Neuronal stem cell (in vitro differentiated cells): ENCODE data around the gene PRKAG3.

Experiments used
- DNase-seq: peaks from one replicate; pipeline ENCODE4 v3.0.0-alpha.2; 2013; ENCODE audit warnings: low spot score
- H2AFZ ChIP-seq: one replicate; pipeline ENCODE4 v1.6.1; 2013; ENCODE audit warnings: mild to moderate bottlenecking, low read length, inconsistent platforms
- H2AK5ac ChIP-seq: 2 replicates; pipeline ENCODE4 v1.6.1; 2013; ENCODE audit warnings: low read depth, mild to moderate bottlenecking, inconsistent platforms, low read length, moderate library complexity, mixed read lengths
- H2BK120ac ChIP-seq: 2 replicates; pipeline ENCODE4 v1.6.1; 2013; ENCODE audit warnings: low read depth, mild to moderate bottlenecking, inconsistent platforms, low read length, moderate library complexity, mixed read lengths
- H2BK12ac ChIP-seq: one replicate; pipeline ENCODE4 v1.6.1; 2013; ENCODE audit warnings: low read length, inconsistent platforms
- H2BK15ac ChIP-seq: 2 replicates; pipeline ENCODE4 v1.6.1; 2013; ENCODE audit warnings: mild to moderate bottlenecking, low read length, inconsistent platforms, mixed read lengths
- H2BK5ac ChIP-seq: one replicate; pipeline ENCODE4 v1.6.1; 2013; ENCODE audit warnings: inconsistent platforms, mild to moderate bottlenecking, low read length, moderate library complexity
- H3K14ac ChIP-seq: one replicate; pipeline ENCODE4 v1.6.1; 2013; ENCODE audit warnings: low read length, inconsistent platforms
- H3K18ac ChIP-seq: 2 replicates; pipeline ENCODE4 v1.6.1; 2013; ENCODE audit warnings: low read length, inconsistent platforms
- H3K23ac ChIP-seq: 2 replicates; pipeline ENCODE4 v1.6.1; 2013; ENCODE audit warnings: low read depth, mild to moderate bottlenecking, mixed read lengths, low read length, inconsistent platforms; ENCODE audit not compliant: poor library complexity
- H3K27ac ChIP-seq: replicated peaks from 3 replicates; pipeline ENCODE4 v1.5.1; 2013; ENCODE audit warnings: low read length, inconsistent platforms
- H3K27me3 ChIP-seq, 3 experiments: 2 replicates each; pipeline ENCODE4 v1.6.1; 2013; ENCODE audit warnings: low read length in 3 of 3, mild to moderate bottlenecking in 2 of 3, inconsistent platforms in 1 of 3, low read depth in 1 of 3, mixed read lengths in 1 of 3, moderate library complexity in 1 of 3; ENCODE audit not compliant: control insufficient read depth in 3 of 3, insufficient read depth in 3 of 3
- H3K36me3 ChIP-seq, 2 donors: replicated peaks in 1 of 2; 2 replicates each; pipeline ENCODE4 v1.6.1; 2013; ENCODE audit warnings: low read length in 2 of 2; ENCODE audit not compliant: control insufficient read depth in 2 of 2, insufficient read depth in 2 of 2
- H3K4ac ChIP-seq: 2 replicates; pipeline ENCODE4 v1.6.1; 2013; ENCODE audit warnings: inconsistent platforms, mild to moderate bottlenecking, low read length, moderate library complexity
- H3K4me1 ChIP-seq, 2 donors: 1 replicate in 1 of 2; 2 replicates in 1 of 2; pipeline ENCODE4 v1.6.1; 2013; ENCODE audit warnings: low read length in 2 of 2, low read depth in 1 of 2; ENCODE audit not compliant: control insufficient read depth in 2 of 2, insufficient read depth in 1 of 2
- H3K4me2 ChIP-seq: one replicate; pipeline ENCODE4 v1.6.1; 2013; ENCODE audit warnings: mild to moderate bottlenecking, low read length, inconsistent platforms; ENCODE audit not compliant: insufficient read depth, poor library complexity, severe bottlenecking
- H3K4me3 ChIP-seq, 2 donors: 2 replicates each; pipeline ENCODE4 v1.5.1; 2013; ENCODE audit warnings: low read length in 2 of 2, mild to moderate bottlenecking in 2 of 2, inconsistent platforms in 1 of 2, moderate library complexity in 1 of 2
- H3K79me1 ChIP-seq: one replicate; pipeline ENCODE4 v1.6.1; 2013; ENCODE audit warnings: low read depth, mild to moderate bottlenecking, inconsistent platforms, low read length, moderate library complexity
- H3K9ac ChIP-seq: one replicate; pipeline ENCODE4 v1.6.1; 2013; ENCODE audit warnings: mild to moderate bottlenecking, low read depth, low read length, inconsistent platforms; ENCODE audit not compliant: poor library complexity
- H3K9me3 ChIP-seq, 2 donors: replicated peaks in 1 of 2; 2 replicates each; pipeline versions ENCODE3 to v1.6.1; 2013; ENCODE audit warnings: low read length in 2 of 2, mild to moderate bottlenecking in 2 of 2, inconsistent platforms in 1 of 2, low read depth in 1 of 2, mixed read lengths in 1 of 2, moderate library complexity in 1 of 2; ENCODE audit not compliant: control insufficient read depth in 2 of 2, insufficient read depth in 1 of 2
- H4K8ac ChIP-seq: one replicate; pipeline ENCODE4 v1.6.1; 2013; ENCODE audit warnings: low read depth, mild to moderate bottlenecking, inconsistent platforms, low read length, moderate library complexity
- H4K91ac ChIP-seq: one replicate; pipeline ENCODE4 v1.6.1; 2013; ENCODE audit warnings: low read length, low read depth, mild to moderate bottlenecking, inconsistent platforms; ENCODE audit not compliant: poor library complexity
- WGBS, 2 donors: extraction: QIAGEN DNeasy Blood & Tissue Kit; methylation state at CpG; one replicate each; pipeline ENCODE4 v1.1.7; 2013; ENCODE audit warnings: missing lambda C conversion rate in 2 of 2, mixed read lengths in 1 of 2; ENCODE audit not compliant: insufficient read length in 2 of 2, insufficient replicate concordance in 1 of 2; ENCODE audit errors: extremely low coverage in 2 of 2; 5-methylcytosine and 5-hydroxymethylcytosine counted together

PRKAG3 gene

DNA sequence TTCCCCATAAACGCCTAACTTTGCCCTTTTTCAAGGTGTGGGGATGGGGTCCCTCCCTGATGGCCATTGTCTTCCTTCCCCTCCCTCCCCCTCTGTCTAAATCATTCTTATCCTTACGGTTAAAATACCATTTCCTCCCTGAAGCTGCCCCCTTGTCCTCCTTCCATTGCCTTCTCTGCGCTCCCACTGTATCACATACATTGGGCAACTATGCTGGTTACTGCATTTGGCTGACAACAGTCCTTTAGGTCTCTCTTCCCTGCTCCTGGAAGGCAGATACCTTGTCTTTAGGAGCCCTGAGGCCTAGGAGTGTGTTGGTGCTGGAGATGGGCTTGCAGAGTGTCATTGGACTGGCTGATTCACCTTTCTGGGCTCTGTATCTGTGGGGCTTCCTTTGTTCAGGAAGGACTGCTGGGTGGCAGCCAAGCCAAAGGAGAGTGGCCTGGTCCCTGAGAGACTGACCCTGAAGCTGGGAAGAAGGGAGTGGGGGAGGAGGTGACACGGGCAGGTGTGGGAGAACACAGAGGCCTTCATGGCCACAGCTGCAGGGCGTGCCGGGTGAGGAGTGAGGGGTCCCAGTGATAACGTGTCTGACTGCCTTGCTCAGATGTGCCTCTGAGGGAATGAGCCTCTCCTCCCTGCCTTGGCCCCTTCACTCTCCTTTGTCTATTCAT is 30.2 kb upstream of the PRKAG3 start:
- H3K23ac ChIP-seq = no peak overlapping the region
- H2BK120ac ChIP-seq = no peak overlapping the region
- no peak for DNase-seq
- H3K4me1 ChIP-seq = peaks cover 8 to 12% of the 10 kb centered on the region in 2 donors
- no peak overlapping the region for H3K4me2 ChIP-seq
- no peak overlapping the region for H3K4ac ChIP-seq
- no peak overlapping the region for H3K27ac ChIP-seq
- H2BK12ac ChIP-seq = no peak overlapping the region
- H3K9me3 ChIP-seq = no peaks in the 10 kb centered on the region
- no CpG with 5 or more reads among the region's 7 CpGs for WGBS, 2 donors
- H2BK15ac ChIP-seq = no peak overlapping the region
- peaks cover 32 to 86% (median 71%) of the 10 kb centered on the region in 3 experiments for H3K27me3 ChIP-seq
- no peak overlapping the region for H3K18ac ChIP-seq
- H2AK5ac ChIP-seq = no peak overlapping the region
- no peak overlapping the region for H4K91ac ChIP-seq
- H2BK5ac ChIP-seq = no peak overlapping the region
- H3K79me1 ChIP-seq = no peaks in the 10 kb centered on the region
- H2AFZ ChIP-seq = no peak overlapping the region
- no peaks in the 10 kb centered on the region for H3K36me3 ChIP-seq
- no peak overlapping the region for H3K14ac ChIP-seq
- no peak overlapping the region for H3K4me3 ChIP-seq
- H3K9ac ChIP-seq = no peak overlapping the region
- no peak overlapping the region for H4K8ac ChIP-seq

DNA sequence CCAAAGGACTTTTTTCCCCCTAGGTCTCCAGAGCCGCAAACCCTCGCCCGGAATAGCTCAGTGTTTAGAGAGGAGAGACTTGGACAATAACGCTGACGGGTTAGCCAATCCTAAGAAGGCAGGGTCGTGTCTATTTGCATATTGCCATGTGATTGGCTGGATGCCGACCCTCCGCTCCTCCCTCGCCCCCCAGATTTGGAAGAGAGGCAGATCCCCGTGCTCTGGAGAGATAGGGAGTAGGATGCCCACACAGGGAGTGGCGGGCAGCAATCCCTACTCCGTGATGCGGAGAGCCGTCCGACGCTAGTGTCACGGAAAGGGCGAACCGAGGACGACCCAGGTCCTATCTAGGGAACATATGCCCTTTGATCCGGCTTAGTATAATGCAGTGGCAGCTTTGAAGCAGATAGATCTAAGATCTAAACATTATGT is 29.4 kb upstream of the PRKAG3 start:
- no peak overlapping the region for H3K4me3 ChIP-seq
- no peak overlapping the region for H2BK15ac ChIP-seq
- no peak overlapping the region for H2BK5ac ChIP-seq
- peaks cover 8 to 12% of the 10 kb centered on the region in 2 donors for H3K4me1 ChIP-seq
- no peaks in the 10 kb centered on the region for H3K36me3 ChIP-seq
- H2BK12ac ChIP-seq = no peak overlapping the region
- H3K79me1 ChIP-seq = no peaks in the 10 kb centered on the region
- H2AK5ac ChIP-seq = no peak overlapping the region
- peaks cover 36 to 87% (median 72%) of the 10 kb centered on the region in 3 experiments for H3K27me3 ChIP-seq
- no peak overlapping the region for H3K18ac ChIP-seq
- H4K8ac ChIP-seq = no peak overlapping the region
- no peak overlapping the region for H3K9ac ChIP-seq
- peak overlapping the region; percentile 37 for H3K4me2 ChIP-seq
- no peaks in the 10 kb centered on the region for H3K9me3 ChIP-seq
- no peak overlapping the region for H3K14ac ChIP-seq
- no peak overlapping the region for H2BK120ac ChIP-seq
- H2AFZ ChIP-seq = no peak overlapping the region
- H4K91ac ChIP-seq = no peak overlapping the region
- DNase-seq = peak; percentile 93
- no peak overlapping the region for H3K27ac ChIP-seq
- no peak overlapping the region for H3K23ac ChIP-seq
- no CpG with 5 or more reads among the region's 21 CpGs for WGBS, 2 donors
- H3K4ac ChIP-seq = no peak overlapping the region

DNA sequence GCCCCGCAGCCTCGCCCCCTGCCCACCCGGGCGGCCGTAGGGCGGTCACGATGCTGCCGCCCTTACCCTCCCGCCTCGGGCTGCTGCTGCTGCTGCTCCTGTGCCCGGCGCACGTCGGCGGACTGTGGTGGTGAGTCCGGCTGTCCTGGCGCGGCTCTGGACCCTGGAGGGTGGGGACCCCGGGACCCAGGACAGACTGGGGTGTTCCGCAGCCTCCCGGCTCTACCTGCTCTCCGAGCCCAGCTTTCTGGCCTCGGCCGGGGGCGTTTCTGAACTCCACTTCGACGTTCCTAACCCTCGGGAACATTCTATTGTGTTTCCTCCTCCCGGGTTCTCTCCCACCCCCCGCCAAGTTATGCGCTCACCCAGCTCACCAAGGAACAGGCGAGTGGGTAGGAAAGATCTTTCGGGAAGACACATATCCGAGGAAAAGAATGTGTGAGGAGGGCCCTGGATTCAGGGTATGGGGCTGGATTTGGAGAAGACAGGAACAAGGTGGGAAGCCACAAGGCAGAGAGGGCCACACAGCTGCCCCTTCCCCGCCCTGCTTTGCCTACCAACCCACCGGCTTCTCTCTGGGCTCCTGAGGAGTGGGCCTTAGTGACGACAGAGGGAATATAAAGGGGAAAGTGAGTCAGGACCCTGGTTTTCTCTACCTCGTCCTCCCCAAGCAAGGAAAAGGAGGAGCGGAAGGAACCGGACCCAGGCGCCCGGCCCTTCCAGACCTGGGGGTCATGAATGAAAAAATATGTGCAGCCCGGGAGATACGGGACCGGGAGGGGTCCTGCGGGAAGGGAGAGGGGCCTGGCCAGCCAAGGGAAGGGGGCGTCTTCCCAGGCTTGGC is 28.6 kb upstream of the PRKAG3 start:
- WGBS, 2 donors = no CpG with 5 or more reads among the region's 47 CpGs

DNA sequence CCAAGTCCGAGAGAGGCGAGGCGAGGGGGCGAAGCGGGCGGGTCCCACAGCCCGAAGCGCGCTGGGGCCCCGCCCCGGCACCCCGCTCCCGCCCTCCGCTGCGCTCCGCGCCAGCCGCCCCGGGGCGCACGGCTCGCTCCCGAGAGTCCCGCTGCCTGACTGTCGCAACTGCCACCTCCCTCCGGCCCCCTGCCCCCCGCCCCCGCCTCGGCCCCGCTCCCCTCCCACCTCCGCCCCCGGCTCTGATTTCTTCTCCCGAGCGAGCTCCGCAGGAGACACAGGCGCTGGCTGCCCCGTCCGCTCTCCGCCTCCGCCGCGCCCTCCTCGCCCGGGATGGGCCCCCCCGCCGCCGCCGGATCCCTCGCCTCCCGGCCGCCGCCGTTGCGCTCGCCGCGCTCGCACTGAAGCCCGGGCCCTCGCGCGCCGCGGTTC is 28.0 kb upstream of the PRKAG3 start, which contains the start of gene WNT6:
Gene WNT6 (plus strand): TSS at position 250 of the 432 bp plus-strand sequence. CDS start 233 bp downstream, outside the sequence.
- Histone ChIP-seq H4K8ac (no peak within 1 kb of the TSS), H3K4me1 (peaks cover 8 to 12% of the 10 kb centered on the region in 2 donors), H2AK5ac (peak within 1 kb of the TSS; percentile 68), H3K4ac (no peak within 1 kb of the TSS), H2BK120ac (no peak within 1 kb of the TSS), H3K23ac (no peak within 1 kb of the TSS), H3K9me3 (no peaks in the 10 kb centered on the region), H3K9ac (peak within 1 kb of the TSS; percentile 80), H4K91ac (no peak within 1 kb of the TSS), H3K27me3 (peaks cover 41 to 90% (median 80%) of the 10 kb centered on the region in 3 experiments), H3K4me2 (peak within 1 kb of the TSS; percentile 88), H3K36me3 (no peaks in the 10 kb centered on the region), H3K79me1 (no peaks in the 10 kb centered on the region), H2AFZ (peak within 1 kb of the TSS; percentile 74), H3K18ac (peak within 1 kb of the TSS; percentile 94), H2BK15ac (peak within 1 kb of the TSS; percentile 45), H3K14ac (peak within 1 kb of the TSS; percentile 90), H2BK12ac (peak within 1 kb of the TSS; percentile 69), H3K4me3 (peak within 1 kb of the TSS; percentile 17 to 68), H2BK5ac (no peak within 1 kb of the TSS), H3K27ac (no peak within 1 kb of the TSS)
- no peak for DNase-seq
- WGBS, 2 donors = no CpG with 5 or more reads among the region's 64 CpGs

More for the DNA sequence above, 28.6 kb upstream of the PRKAG3 start:
- no peak overlapping the region for H2BK5ac ChIP-seq
- no peak for DNase-seq
- H2BK15ac ChIP-seq = no peak overlapping the region
- no peak overlapping the region for H3K14ac ChIP-seq
- H3K9me3 ChIP-seq = no peaks in the 10 kb centered on the region
- H3K79me1 ChIP-seq = no peaks in the 10 kb centered on the region
- H3K36me3 ChIP-seq = no peaks in the 10 kb centered on the region
- peak overlapping the region; percentile 74 for H2AFZ ChIP-seq
- H3K18ac ChIP-seq = peak overlapping the region; percentile 94
- no peak overlapping the region for H3K27ac ChIP-seq
- no peak overlapping the region for H3K23ac ChIP-seq
- H3K4me3 ChIP-seq = peak overlapping the region in 1 of 2 donors; percentile 68
- H3K4me2 ChIP-seq = peak overlapping the region; percentile 88
- peak overlapping the region; percentile 68 for H2AK5ac ChIP-seq
- H2BK12ac ChIP-seq = peak overlapping the region; percentile 69
- no peak overlapping the region for H4K8ac ChIP-seq
- no peak overlapping the region for H3K4ac ChIP-seq
- no peak overlapping the region for H2BK120ac ChIP-seq
- H3K9ac ChIP-seq = peak overlapping the region; percentile 80
- H3K4me1 ChIP-seq = peaks cover 8 to 12% of the 10 kb centered on the region in 2 donors
- H4K91ac ChIP-seq = no peak overlapping the region
- peaks cover 41 to 90% (median 77%) of the 10 kb centered on the region in 3 experiments for H3K27me3 ChIP-seq
